Naive B cell (primary cell): ENCODE measurements around the gene AGBL4. TPM values are rescaled to one million over a fixed set of nuclear protein-coding genes. Genes with fewer than 3 reads are reported as not detected.
A peak's percentile ranks its signal among the peaks of the same experiment; 100 is the strongest.

Experiments used
- ATAC-seq, 2 donors: fragments of 150-1000 bp; cut with Tn5 transposase; 2 replicates each; pipeline ENCODE4 v1.10.0; 2021; ENCODE audit warnings: low read depth in 2 of 2, mild to moderate bottlenecking in 2 of 2, moderate library complexity in 2 of 2
- DNase-seq: peaks from one replicate; pipeline ENCODE4 v3.0.0; 2022
- H3K27ac Mint-ChIP-seq, 6 donors: one replicate each; pipeline ENCODE4 v1.8.0; 2020 to 2022; ENCODE audit warnings: mild to moderate bottlenecking in 6 of 6, mixed read lengths in 6 of 6, moderate library complexity in 5 of 6, inconsistent platforms in 2 of 6
- H3K27me3 Mint-ChIP-seq, 3 donors: one replicate each; pipeline ENCODE4 v1.8.0; 2021 to 2022; ENCODE audit warnings: mixed read lengths in 3 of 3, mild to moderate bottlenecking in 1 of 3
- H3K36me3 Mint-ChIP-seq, 2 donors: one replicate each; pipeline ENCODE4 v1.8.0; 2020 to 2022; ENCODE audit warnings: mixed read lengths in 2 of 2, inconsistent platforms in 1 of 2, mild to moderate bottlenecking in 1 of 2
- H3K4me1 Mint-ChIP-seq, 3 donors: one replicate each; pipeline ENCODE4 v1.8.0; 2020 to 2022; ENCODE audit warnings: mixed read lengths in 3 of 3, inconsistent platforms in 1 of 3, mild to moderate bottlenecking in 1 of 3, moderate library complexity in 1 of 3
- H3K4me3 Mint-ChIP-seq, 8 donors: one replicate each; pipeline ENCODE4 v1.8.0; 2020 to 2022; ENCODE audit warnings: mild to moderate bottlenecking in 8 of 8, mixed read lengths in 8 of 8, moderate library complexity in 8 of 8, inconsistent platforms in 2 of 8
- H3K9me3 Mint-ChIP-seq, 7 donors: one replicate each; pipeline ENCODE4 v1.8.0; 2020 to 2022; ENCODE audit warnings: mixed read lengths in 7 of 7, mild to moderate bottlenecking in 5 of 7, inconsistent platforms in 2 of 7, moderate library complexity in 1 of 7
- polyA plus RNA-seq, 6 donors: library from polyadenylated mRNA; unstranded; fragments of 300-500 nt; fragmentation: Illumina TruSeq; gene quantifications; one replicate each; pipeline ENCODE4 v1.2.3, GENCODE V29; 2021; ENCODE audit warnings: low read depth in 6 of 6

The AGBL4 gene
- polyA plus RNA-seq, 6 donors from 2014 or later: 0.18 to 0.32 (median 0.20) TPM; not detected in 3

DNA sequence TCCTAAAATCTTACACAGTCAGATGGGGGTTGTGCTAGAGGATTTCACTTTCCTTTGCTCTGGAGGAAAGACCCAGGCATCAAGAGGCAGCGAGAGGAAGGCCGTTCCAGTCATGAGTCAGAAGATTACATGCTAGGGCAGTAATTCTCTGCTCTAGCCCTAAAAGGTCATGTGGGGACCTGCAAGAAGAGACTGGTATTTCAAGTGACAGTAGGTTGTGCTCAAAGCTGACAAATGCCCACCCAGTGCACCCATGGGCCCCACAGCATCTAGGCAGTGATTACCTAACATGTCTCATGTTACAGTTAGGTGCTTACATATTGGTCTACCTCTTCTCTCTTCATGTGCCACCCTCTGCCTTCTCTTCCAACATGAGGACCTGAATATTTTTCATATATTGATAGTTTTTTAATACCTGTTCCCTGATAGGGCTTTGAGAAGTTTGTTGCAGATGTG is 1147.4 kb downstream of the AGBL4 start:
- Mint-ChIP-seq H3K27ac (no peak overlapping the region), H3K27me3 (peaks cover 0 to 9% (median 0%) of the 10 kb centered on the region in 3 donors), H3K36me3 (no peaks in the 10 kb centered on the region), H3K9me3 (no peaks in the 10 kb centered on the region), H3K4me1 (no peaks in the 10 kb centered on the region), H3K4me3 (no peak overlapping the region)
- DNase-seq (no peak), ATAC-seq (no peak)

DNA sequence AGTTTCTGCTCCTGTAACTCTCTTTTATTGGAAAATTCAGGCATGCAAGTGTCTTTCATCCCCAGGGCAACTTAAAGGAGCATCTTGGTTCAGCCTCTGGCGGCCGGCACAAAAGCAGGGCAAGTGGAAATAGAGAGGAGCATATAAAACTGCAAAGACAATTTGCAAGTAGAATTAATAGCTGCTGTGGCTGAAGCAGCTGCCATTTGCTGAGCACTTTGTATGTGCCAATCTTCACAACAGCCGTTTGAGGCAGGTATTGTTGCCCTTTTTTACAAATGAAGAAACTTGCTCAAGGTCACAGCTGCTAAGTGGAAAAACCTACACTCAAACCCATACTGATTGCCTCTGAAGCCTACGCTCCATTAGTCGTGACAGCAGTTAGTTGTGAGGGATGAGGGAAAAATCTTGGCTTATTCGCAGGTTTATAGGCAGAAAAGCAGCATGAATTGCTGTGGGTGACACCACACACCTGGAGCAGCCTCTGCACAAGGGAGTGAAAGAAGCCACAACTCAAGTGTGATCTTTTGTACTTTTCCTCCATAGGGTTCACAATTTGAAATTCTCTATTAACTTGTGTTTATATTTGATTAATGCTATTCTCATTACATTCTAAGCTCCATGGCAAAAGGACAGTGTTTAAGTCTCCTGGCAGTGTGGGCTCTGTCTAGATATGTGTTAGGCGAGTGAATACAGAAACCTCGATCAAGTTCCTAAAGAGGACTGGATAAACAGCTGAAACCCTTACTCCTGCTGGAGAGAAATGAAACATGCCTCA is 1148.0 kb downstream of the AGBL4 start:
- Mint-ChIP-seq H3K27ac (no peak overlapping the region), H3K4me3 (no peak overlapping the region), H3K36me3 (no peaks in the 10 kb centered on the region), H3K4me1 (peaks cover 0 to 2% (median 0%) of the 10 kb centered on the region in 3 donors), H3K9me3 (no peaks in the 10 kb centered on the region), H3K27me3 (peaks cover 0 to 9% (median 0%) of the 10 kb centered on the region in 3 donors)
- no peak for ATAC-seq
- no peak for DNase-seq

DNA sequence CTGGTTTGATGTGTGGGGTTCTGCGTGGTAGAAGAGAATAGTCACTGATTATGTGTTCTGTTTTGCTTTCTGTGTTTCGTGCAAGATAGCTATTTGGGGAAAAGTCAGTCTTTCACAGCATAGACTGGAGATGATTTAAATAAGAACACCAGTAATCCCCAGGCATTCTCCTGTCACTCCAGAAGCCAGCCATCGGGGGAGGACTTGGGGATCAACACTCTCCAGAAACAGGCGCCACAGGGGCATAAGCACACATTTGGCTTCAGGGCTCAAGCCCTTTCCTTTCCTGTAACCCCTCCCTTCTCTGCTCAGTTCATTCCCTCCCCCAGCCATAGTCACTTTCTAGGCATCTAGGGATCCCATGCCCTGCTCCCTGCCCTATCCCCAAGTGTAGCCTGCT is 1149.8 kb downstream of the AGBL4 start:
- DNase-seq (no peak), ATAC-seq (no peak)
- Mint-ChIP-seq H3K27me3 (peaks cover 0 to 9% (median 0%) of the 10 kb centered on the region in 3 donors), H3K36me3 (no peaks in the 10 kb centered on the region), H3K4me3 (no peak overlapping the region), H3K27ac (no peak overlapping the region), H3K9me3 (no peaks in the 10 kb centered on the region), H3K4me1 (peaks cover 4 to 9% (median 4%) of the 10 kb centered on the region in 3 donors)

DNA sequence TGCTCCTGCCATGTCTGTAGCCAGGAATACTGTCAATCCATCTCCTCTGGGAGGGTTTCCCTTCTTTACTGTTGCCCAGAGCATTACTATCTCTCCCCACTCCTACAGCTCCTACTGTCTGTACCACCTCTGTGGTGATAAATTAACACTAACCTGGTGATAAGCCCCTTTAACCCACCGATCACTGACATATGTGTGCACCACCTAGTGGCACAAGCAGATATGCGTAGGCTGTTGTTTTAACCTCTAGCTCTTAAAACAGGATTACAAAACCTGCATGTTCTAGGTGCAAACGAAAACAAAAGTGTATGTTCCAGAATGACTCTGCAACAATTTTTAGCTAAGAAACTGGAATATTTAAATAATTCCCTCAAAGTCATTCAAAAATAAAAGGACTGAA is 1153.2 kb downstream of the AGBL4 start:
- no peaks in the 10 kb centered on the region for H3K36me3 Mint-ChIP-seq
- H3K27me3 Mint-ChIP-seq: peaks cover 0 to 9% (median 0%) of the 10 kb centered on the region in 3 donors
- H3K9me3 Mint-ChIP-seq: no peaks in the 10 kb centered on the region
- DNase-seq: peak; percentile 12
- peaks cover 4 to 20% (median 8%) of the 10 kb centered on the region in 3 donors for H3K4me1 Mint-ChIP-seq
- H3K4me3 Mint-ChIP-seq: no peak overlapping the region
- H3K27ac Mint-ChIP-seq: peak overlapping the region in 2 of 6 donors; percentile 40 to 60
- ATAC-seq: peak; percentile 35 to 70

DNA sequence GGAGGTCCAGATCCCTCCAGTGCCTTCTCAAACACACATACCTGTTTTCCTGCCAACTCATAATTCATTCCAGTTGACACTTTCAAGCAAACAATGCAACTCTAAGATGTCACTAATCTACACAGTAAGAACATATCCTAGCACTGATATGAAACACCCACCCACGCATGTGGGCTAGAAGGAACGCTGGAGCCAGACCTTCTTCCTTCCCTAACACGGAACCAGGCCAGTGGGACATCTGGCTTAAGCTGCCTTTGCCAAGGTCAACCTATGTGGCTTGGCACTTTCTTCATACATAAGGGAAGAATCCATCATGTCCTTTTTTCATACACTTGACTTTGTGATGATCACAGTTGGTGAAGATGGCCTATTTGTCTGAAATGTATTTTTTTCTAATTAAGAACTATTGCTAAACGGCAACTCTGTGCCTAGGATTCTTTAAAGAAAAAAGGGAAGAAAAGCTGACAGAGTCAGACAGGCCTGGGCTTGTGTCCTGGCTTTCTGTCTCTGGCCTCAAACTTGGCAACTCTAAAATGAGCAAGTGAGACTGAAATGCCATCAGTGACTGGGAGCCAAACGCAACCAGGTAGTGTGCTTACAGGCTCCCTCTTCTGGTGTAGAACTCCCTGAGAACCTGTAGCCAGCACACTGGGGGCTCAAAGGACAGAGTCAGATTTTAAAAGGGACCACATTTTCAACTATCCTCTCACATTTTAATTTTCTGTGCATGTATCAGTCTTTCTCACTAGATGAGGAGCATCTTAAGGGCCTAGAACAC is 1154.4 kb downstream of the AGBL4 start:
- peaks cover 4 to 20% (median 8%) of the 10 kb centered on the region in 3 donors for H3K4me1 Mint-ChIP-seq
- H3K36me3 Mint-ChIP-seq: no peaks in the 10 kb centered on the region
- ATAC-seq (no peak), DNase-seq (no peak)
- H3K27ac Mint-ChIP-seq: no peak overlapping the region
- peaks cover 0 to 9% (median 0%) of the 10 kb centered on the region in 3 donors for H3K27me3 Mint-ChIP-seq
- no peaks in the 10 kb centered on the region for H3K9me3 Mint-ChIP-seq
- H3K4me3 Mint-ChIP-seq: no peak overlapping the region

DNA sequence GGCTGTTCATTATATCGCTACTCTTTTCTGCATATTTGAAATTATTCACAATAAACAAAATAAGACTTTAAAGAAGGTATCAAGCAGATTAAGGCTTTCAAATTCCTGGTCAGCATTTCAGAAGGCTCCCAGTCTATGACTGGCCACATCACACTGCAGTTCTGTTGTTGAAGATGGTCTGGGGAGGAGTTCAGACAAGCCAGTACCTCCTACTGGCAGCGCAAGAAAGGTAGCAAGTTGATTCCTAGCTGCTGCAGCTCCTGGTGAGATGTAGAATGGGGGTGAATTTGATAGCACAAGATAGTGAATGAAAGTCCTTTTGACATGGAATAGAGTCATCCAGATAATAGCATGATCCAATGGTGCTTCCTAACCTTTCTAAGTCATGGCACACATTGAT is 1158.8 kb downstream of the AGBL4 start:
- Mint-ChIP-seq H3K4me1 (peaks cover 0 to 11% (median 4%) of the 10 kb centered on the region in 3 donors), H3K27me3 (peaks cover 0 to 16% (median 9%) of the 10 kb centered on the region in 3 donors), H3K4me3 (no peak overlapping the region), H3K27ac (no peak overlapping the region), H3K9me3 (peaks cover 4 to 24% (median 15%) of the 10 kb centered on the region in 7 donors), H3K36me3 (peaks cover 0 to 20% of the 10 kb centered on the region in 2 donors)
- DNase-seq (no peak), ATAC-seq (no peak)

DNA sequence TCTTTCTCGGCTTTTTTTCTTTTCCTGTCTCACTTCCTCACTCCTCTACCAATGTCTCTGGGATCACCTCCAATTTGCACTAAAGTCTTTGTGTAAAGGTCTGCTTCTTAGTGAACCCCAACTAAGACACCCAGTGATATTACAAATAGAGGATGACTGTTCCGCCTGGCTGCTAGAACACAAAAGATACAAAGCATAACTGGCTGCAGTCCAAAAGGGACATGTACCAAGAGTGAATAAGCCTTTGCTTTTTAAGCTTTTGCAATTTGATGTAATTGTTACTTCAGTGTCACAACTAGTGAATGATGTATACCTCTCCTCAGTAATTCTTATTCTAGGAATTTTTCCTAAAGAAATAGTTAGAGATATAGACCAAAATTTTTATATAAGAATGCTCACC is 1164.3 kb downstream of the AGBL4 start:
- DNase-seq (no peak), ATAC-seq (no peak)
- peaks cover 0 to 20% of the 10 kb centered on the region in 2 donors for H3K36me3 Mint-ChIP-seq
- H3K9me3 Mint-ChIP-seq: peaks cover 4 to 24% (median 15%) of the 10 kb centered on the region in 7 donors
- no peak overlapping the region for H3K27ac Mint-ChIP-seq
- H3K27me3 Mint-ChIP-seq: peaks cover 15 to 29% (median 22%) of the 10 kb centered on the region in 3 donors
- no peak overlapping the region for H3K4me3 Mint-ChIP-seq
- H3K4me1 Mint-ChIP-seq: no peaks in the 10 kb centered on the region

DNA sequence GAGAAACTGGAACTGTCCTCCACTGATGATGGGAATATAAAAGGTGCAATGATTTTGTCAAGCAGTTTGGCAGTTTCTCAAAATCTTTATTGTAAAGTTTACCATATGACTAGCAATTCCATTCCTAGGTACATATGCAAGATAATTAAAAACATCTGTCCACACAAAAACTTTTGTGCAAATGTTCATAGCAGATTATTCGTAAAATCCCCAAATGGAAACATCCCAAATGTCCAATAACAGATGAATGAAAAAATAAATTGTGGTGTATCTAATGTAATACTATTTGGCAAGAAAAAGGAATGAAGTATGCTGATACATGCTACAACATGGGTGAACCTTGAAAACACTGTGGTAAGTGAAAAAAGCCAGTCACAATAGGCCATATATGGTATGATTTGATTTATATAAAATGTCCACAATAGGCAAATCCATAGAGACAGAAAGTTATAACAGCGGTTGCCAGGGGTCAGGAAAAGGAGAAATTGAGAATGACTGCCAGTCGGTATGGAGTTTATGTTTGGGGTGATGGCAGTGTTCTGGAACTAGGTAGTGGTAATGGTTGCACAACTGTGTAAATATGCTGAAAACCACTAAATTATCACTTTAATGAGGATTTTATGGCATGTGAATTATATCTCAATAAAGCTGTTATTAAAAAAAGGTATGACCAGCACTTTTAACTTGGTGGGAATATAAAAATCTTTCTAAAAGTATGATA is 1165.4 kb downstream of the AGBL4 start:
- Mint-ChIP-seq H3K36me3 (peaks cover 0 to 20% of the 10 kb centered on the region in 2 donors), H3K9me3 (peaks cover 4 to 24% (median 15%) of the 10 kb centered on the region in 7 donors), H3K27me3 (peaks cover 15 to 29% (median 22%) of the 10 kb centered on the region in 3 donors), H3K27ac (no peak overlapping the region), H3K4me3 (no peak overlapping the region), H3K4me1 (no peaks in the 10 kb centered on the region)
- no peak for DNase-seq
- no peak for ATAC-seq

DNA sequence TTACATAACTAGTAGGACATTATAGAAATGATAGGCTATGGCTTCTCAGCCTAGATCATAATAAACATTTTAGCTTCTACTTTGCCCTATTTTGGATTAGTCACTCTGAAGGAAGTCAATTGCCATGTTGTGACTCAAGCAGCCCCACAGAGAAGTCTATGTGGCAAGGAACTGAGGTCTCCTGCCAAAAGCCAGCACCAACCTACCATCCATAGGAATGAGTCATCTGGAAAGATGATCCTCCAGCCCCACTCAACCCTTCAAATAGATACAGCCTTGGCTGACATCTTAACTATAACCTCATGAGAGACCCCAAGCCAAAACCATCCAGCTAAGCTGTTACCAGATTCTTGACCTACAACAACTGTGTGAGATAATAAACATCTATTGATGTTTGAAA is 1170.7 kb downstream of the AGBL4 start:
- peaks cover 4 to 5% (median 4%) of the 10 kb centered on the region in 3 donors for H3K4me1 Mint-ChIP-seq
- DNase-seq: no peak
- H3K27ac Mint-ChIP-seq: no peak overlapping the region
- no peak for ATAC-seq
- peaks cover 0 to 9% (median 8%) of the 10 kb centered on the region in 3 donors for H3K27me3 Mint-ChIP-seq
- H3K9me3 Mint-ChIP-seq: no peaks in the 10 kb centered on the region
- no peaks in the 10 kb centered on the region for H3K36me3 Mint-ChIP-seq
- no peak overlapping the region for H3K4me3 Mint-ChIP-seq

DNA sequence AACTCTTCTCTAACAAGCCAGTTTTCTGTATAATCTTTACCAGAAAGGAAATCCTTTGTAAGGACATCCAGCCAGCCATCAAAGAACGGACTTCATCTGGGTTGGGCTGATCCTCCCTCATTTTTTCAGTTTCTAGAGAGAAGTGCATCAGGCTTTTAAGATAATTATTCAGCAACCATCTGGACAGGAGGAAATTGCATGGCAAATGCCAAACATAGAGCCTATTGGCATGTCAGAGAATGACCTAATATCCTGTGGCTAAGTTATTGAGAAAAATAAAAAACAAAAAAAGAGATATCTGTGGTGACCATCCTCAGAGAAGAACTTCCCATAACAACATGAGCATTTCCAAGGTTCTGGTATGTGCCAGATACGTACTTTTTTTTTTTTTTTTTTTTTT is 1172.1 kb downstream of the AGBL4 start:
- H3K27ac Mint-ChIP-seq: no peak overlapping the region
- DNase-seq: no peak
- H3K4me1 Mint-ChIP-seq: peaks cover 4 to 5% (median 4%) of the 10 kb centered on the region in 3 donors
- no peak for ATAC-seq
- H3K27me3 Mint-ChIP-seq: peaks cover 0 to 5% (median 4%) of the 10 kb centered on the region in 3 donors
- no peak overlapping the region for H3K4me3 Mint-ChIP-seq
- no peaks in the 10 kb centered on the region for H3K36me3 Mint-ChIP-seq
- H3K9me3 Mint-ChIP-seq: no peaks in the 10 kb centered on the region

DNA sequence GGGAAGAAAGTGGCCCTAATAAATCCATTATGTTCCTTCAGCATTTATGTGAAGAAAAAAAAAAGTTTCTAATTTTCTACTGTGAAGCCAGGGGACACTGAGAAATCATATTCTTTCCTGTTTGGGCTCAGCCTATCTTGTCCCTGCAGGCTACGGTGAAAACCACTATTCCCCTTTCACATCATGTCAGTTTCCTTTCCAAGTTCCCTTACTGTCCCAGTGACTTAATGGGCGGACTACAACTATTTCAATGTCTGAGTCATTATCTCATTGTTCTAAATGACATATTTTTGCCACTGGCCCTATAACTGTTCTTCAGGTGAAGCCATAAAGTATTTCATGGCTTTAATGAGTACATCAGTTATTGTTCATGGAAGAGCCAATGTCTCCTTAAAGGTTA is 1175.7 kb downstream of the AGBL4 start:
- H3K9me3 Mint-ChIP-seq: no peaks in the 10 kb centered on the region
- no peaks in the 10 kb centered on the region for H3K36me3 Mint-ChIP-seq
- H3K27ac Mint-ChIP-seq: no peak overlapping the region
- no peak overlapping the region for H3K4me3 Mint-ChIP-seq
- peaks cover 0 to 8% (median 6%) of the 10 kb centered on the region in 3 donors for H3K27me3 Mint-ChIP-seq
- ATAC-seq (no peak), DNase-seq (no peak)
- peaks cover 4 to 5% (median 4%) of the 10 kb centered on the region in 3 donors for H3K4me1 Mint-ChIP-seq

DNA sequence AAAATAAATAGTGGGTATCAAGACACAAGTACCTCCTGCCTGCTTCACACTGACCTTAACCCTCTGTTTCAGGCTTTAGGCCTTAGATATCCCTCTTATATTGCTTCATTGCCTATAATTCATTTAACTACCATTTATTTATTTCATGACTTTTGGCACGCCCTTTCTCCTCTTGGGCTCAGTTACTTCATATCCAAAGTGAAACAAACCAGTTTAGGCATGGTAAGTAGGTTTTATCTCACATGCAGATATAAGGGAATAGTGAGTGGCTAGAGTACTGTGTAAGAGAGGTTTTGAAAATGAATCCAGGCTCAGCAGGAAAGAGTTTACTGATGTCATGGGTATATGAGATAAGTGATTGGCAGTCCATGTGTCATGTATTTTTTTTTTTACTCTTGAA is 1177.3 kb downstream of the AGBL4 start:
- no peak for DNase-seq
- H3K27me3 Mint-ChIP-seq: peaks cover 0 to 8% (median 6%) of the 10 kb centered on the region in 3 donors
- H3K4me1 Mint-ChIP-seq: peaks cover 1 to 5% (median 4%) of the 10 kb centered on the region in 3 donors
- H3K36me3 Mint-ChIP-seq: no peaks in the 10 kb centered on the region
- no peak overlapping the region for H3K4me3 Mint-ChIP-seq
- no peaks in the 10 kb centered on the region for H3K9me3 Mint-ChIP-seq
- peak overlapping the region in 1 of 6 donors; percentile 30 for H3K27ac Mint-ChIP-seq
- ATAC-seq: no peak

DNA sequence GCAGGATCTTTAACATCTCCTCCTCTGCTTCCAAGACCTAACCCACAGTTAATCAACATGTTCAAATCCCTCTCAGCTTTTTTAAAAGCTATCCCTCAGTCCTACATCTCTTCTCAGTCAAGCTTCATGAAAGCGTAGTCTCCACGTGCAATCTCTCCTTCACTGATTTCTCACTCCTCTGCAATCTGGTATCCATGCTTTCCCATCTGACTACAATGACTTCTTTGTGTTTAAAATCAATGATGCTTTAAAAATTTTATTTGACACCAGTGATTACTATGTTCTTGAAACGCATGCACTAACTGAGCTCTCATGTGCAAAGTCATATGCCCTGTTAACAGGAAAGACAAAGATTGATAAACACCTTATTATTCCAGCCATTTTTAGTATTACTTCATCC is 1179.6 kb downstream of the AGBL4 start:
- H3K27me3 Mint-ChIP-seq: peaks cover 0 to 11% (median 6%) of the 10 kb centered on the region in 3 donors
- DNase-seq: no peak
- peak overlapping the region in 1 of 6 donors; percentile 0 for H3K27ac Mint-ChIP-seq
- no peaks in the 10 kb centered on the region for H3K36me3 Mint-ChIP-seq
- no peaks in the 10 kb centered on the region for H3K9me3 Mint-ChIP-seq
- no peak for ATAC-seq
- no peak overlapping the region for H3K4me3 Mint-ChIP-seq
- no peaks in the 10 kb centered on the region for H3K4me1 Mint-ChIP-seq
